ENCODE measurements around the gene NUP153. TPM values are rescaled to one million over a fixed set of nuclear protein-coding genes. Genes with fewer than 3 reads are reported as not detected.

The NUP153 gene
- total RNA-seq (2013; cell fraction: nucleolus; rRNA removed): 106 and 107 TPM in 2 replicates
- 67.1 and 68.1 TPM in 2 replicates for total RNA-seq (2014; rRNA removed)
- total RNA-seq (2014; rRNA removed; fragmentation: Illumina TruSeq; extraction: Trizol): 59.4 and 60.7 TPM in 2 replicates
- 71.6 and 74.4 TPM in 2 replicates for total RNA-seq (2021)
- polyA plus RNA-seq (2011; ENCODE audit: low read depth): 17.3 TPM
- 73.2 and 74.6 TPM in 2 replicates for polyA plus RNA-seq (2011; rRNA removed)
- polyA plus RNA-seq (2011; cell fraction: cytosol; rRNA removed): 52.3 and 54.1 TPM in 2 replicates
- polyA plus RNA-seq (2011; cell fraction: nucleus; rRNA removed): 51.8 and 55.2 TPM in 2 replicates
- 21.0 and 29.8 TPM in 2 replicates for polyA plus RNA-seq (2012)
- polyA plus RNA-seq (2014; fragmentation: Illumina TruSeq; extraction: Trizol): 77.7 and 88.7 TPM in 2 replicates
- 10 to 100 TPM; 13.9 to 19.9 TPM for polyA plus RNA-seq (2014; fragmentation: Nextera tagmentation; extraction: Ambion mirVana)
- 50.0 and 51.6 TPM in 2 replicates for polyA plus RNA-seq (2014; rRNA removed)
- 10 to 100 TPM; 34.2 to 40.0 TPM for polyA plus RNA-seq (2016; fragmentation: Nextera tagmentation; extraction: Ambion mirVana)
- 76.4 and 88.6 TPM in 2 replicates for polyA minus RNA-seq (2011; rRNA and poly(A)+ RNA removed)
- 29.5 and 40.3 TPM in 2 replicates for polyA minus RNA-seq (2011; cell fraction: cytosol; rRNA and poly(A)+ RNA removed)
- polyA minus RNA-seq (2011; cell fraction: nucleus; rRNA and poly(A)+ RNA removed): 28.2 and 40.7 TPM in 2 replicates
- Bru-seq, nascent RNA: percentile 93 among the genes with signal in this experiment
- BruChase-seq, experiment 1, labeled RNA remaining after a 6-hour chase: percentile 94 among the genes with signal in this experiment
- BruChase-seq, experiment 2, labeled RNA remaining after a 2-hour chase: percentile 96 among the genes with signal in this experiment
- long read RNA-seq, experiment 1, partial matches to known transcripts: 12 of 13 reads
- long read RNA-seq, experiment 1, other reads (novel, unspliced or antisense): 1 of 13 reads
- long read RNA-seq, experiment 2, partial matches to known transcripts: 20 of 26 reads
- long read RNA-seq, experiment 2, other reads (novel, unspliced or antisense): 6 of 26 reads

DNA sequence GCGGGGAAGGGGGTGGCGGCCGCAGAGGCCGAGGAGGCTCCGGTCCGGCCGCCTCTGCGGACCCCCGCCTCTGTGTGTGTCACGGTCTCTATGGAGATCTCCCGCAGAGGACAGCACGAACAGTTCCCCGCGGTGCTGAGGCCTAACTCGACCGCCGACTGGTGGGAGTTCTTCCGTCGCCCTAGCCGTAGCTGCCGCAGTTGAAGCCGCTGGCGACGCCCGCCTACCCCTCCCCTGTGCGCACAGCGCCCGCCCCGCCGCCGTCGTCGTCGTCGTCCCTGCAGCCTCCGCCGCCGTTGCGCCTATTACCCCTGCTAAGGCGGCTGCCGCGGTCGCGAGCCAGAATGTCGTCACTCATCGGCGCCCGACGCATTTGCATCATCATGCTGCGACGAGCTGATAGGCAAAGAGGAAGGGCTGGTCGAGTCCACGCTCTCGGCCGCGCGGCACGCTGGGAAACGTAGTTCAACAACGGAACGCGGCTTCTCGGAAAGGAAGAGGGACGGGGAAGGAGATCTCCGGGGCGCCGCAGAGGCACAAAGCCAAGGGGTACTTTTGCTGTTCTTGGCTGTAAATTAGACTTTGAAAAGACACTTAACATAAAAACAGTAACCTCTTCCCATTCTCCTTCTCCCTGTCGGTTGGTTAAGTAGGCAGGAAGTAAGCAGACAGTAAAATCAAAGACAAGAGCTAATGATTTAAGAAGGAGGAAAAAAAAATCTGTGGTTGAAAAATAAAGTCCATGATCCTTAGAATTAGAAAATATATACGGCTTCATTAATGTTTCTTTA lies at the start of gene NUP153:
Gene NUP153 (minus strand): TSS at position 346 of the 791 bp plus-strand sequence. CDS start 538 bp downstream, outside the sequence.
- RAD21 ChIA-PET (ENCODE audit: unreplicated experiment): interaction anchor here (0.6 to 1.4 kb wide), 7 partner anchors 8 to 106 kb away, joined by 3 to 4 read pairs (median 3); no protein-coding TSS in a partner anchor
- WGBS (ENCODE audit: insufficient coverage, insufficient replicate concordance, low lambda C conversion rate, missing lambda C conversion rate): 1% methylated on average over 51 of the region's 69 CpGs
- TSS peak; percentile 66 for BruUV-seq (replicated peaks)
- TF ChIP-seq SREBF2 (IDR thresholded peaks at IDR 0.05; ENCODE audit: low read length) (no peak), USF2 (IDR thresholded peaks at IDR 0.05; ENCODE audit: borderline replicate concordance, low read depth, low read length) (no peak), ZNF217 (IDR thresholded peaks at IDR 0.05) (no peak), SMC3 (IDR thresholded peaks at IDR 0.05; ENCODE audit: borderline replicate concordance, low read length) (no peak), IKZF2 (IDR thresholded peaks at IDR 0.05) (no peak), SUZ12 (IDR thresholded peaks at IDR 0.05; ENCODE audit: unreplicated experiment) (no peak), POLR2A (IDR thresholded peaks at IDR 0.05; ENCODE audit: low read depth, low read length) (peak; percentile 88), TBL1XR1 (IDR thresholded peaks at IDR 0.05; ENCODE audit: low read depth, low read length) (peak; percentile 50; the same call in 1 of the 2 replicates), RBBP5 (conservative IDR thresholded peaks at IDR 0.05) (0 out of 2 replicates have a peak, but pooled peaks have one; percentile 15), SMAD5 (IDR thresholded peaks at IDR 0.05; ENCODE audit: low read depth) (peak; percentile 90), LARP7 (IDR thresholded peaks at IDR 0.05) (peak; percentile 51; the same call in 1 of the 2 replicates), WRNIP1 (IDR thresholded peaks at IDR 0.05; ENCODE audit: borderline replicate concordance, low read depth, low read length) (0 out of 2 replicates have a peak, but pooled peaks have one; percentile 48), RAD21 (IDR thresholded peaks at IDR 0.05; ENCODE audit: insufficient read depth, low read depth, low read length) (no peak), NRF1 (conservative IDR thresholded peaks at IDR 0.05; ENCODE audit: low read depth, low read length) (no peak), BACH1 (IDR thresholded peaks at IDR 0.05; ENCODE audit: borderline replicate concordance) (peak; percentile 67; the same call in 1 of the 2 replicates), ESRRA (IDR thresholded peaks at IDR 0.05; ENCODE audit: low read length) (no peak; the same call in 1 of the 2 replicates), ASH2L (IDR thresholded peaks at IDR 0.05; ENCODE audit: borderline replicate concordance, low read depth) (no peak)
- TF ChIP-seq, protein P1, sequence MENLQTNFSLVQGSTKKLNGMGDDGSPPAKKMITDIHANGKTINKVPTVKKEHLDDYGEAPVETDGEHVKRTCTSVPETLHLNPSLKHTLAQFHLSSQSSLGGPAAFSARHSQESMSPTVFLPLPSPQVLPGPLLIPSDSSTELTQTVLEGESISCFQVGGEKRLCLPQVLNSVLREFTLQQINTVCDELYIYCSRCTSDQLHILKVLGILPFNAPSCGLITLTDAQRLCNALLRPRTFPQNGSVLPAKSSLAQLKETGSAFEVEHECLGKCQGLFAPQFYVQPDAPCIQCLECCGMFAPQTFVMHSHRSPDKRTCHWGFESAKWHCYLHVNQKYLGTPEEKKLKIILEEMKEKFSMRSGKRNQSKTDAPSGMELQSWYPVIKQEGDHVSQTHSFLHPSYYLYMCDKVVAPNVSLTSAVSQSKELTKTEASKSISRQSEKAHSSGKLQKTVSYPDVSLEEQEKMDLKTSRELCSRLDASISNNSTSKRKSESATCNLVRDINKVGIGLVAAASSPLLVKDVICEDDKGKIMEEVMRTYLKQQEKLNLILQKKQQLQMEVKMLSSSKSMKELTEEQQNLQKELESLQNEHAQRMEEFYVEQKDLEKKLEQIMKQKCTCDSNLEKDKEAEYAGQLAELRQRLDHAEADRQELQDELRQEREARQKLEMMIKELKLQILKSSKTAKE (IDR thresholded peaks at IDR 0.05; ENCODE audit: low read depth, poor library complexity, severe bottlenecking): peak; percentile 55

More for the DNA sequence above, at the start of gene NUP153:
- H3K4me2 ChIP-seq (ENCODE audit: control insufficient read depth, insufficient read depth): peak within 1 kb of the TSS; percentile 56
- peak within 1 kb of the TSS; percentile 96 for H3K27ac ChIP-seq (ENCODE audit: control insufficient read depth, insufficient read depth)
- POLR2A ChIA-PET: interaction anchor here (0.6 kb wide), 2 partner anchors 106 to 207 kb away, joined by 3 read pairs; no protein-coding TSS in a partner anchor
- in situ Hi-C loops (cut with MboI): no loop called here
- H3K36me3 ChIP-seq (ENCODE audit: control insufficient read depth in 2 of 2, insufficient read depth in 2 of 2, low read length in 1 of 2): no peaks in the 10 kb centered on the region
- peak; percentile 96 for DNase-seq (ENCODE audit: low read depth, low spot score)
- intact Hi-C loops (cut with micrococcal nuclease; ENCODE audit: unreplicated experiment): loop anchor here (2.0 to 10.0 kb wide), 4 partner anchors 106 to 556 kb away; partner anchors contain the start of genes DEK, FAM8A1, KDM1B and KIF13A
- peaks cover 54% of the 10 kb centered on the region for H3K79me2 ChIP-seq (ENCODE audit: control insufficient read depth, insufficient read depth, low read length)
- peak; percentile 71 for ATAC-seq
- peak within 1 kb of the TSS; percentile 95 for H3K4me3 ChIP-seq
- no peaks in the 10 kb centered on the region for H3K27me3 ChIP-seq (replicated peaks in 1 of 2; ENCODE audit: control insufficient read depth in 2 of 2, insufficient read depth in 2 of 2, low read length in 1 of 2)
- FAIRE-seq: peak; percentile 98
- no peaks in the 10 kb centered on the region for H3K4me1 ChIP-seq (ENCODE audit: control insufficient read depth, insufficient read depth, low read length)
- SMC1A ChIA-PET (ENCODE audit: uncharacterized antibody, unreplicated experiment): interaction anchor here (1.0 to 2.5 kb wide), 9 partner anchors 9 to 110 kb away, joined by 3 to 9 read pairs (median 4); no protein-coding TSS in a partner anchor
- no peaks in the 10 kb centered on the region for H3K9me3 ChIP-seq (replicated peaks; ENCODE audit: control insufficient read depth, insufficient read depth, low read length)
- peak within 1 kb of the TSS; percentile 99 for H3K9ac ChIP-seq (ENCODE audit: control insufficient read depth, insufficient read depth, low read length)
- peak within 1 kb of the TSS; percentile 79 for H2AFZ ChIP-seq (ENCODE audit: control insufficient read depth, low read depth, low read length)
- H4K20me1 ChIP-seq (ENCODE audit: control insufficient read depth, insufficient read depth): no peaks in the 10 kb centered on the region
- CTCF ChIA-PET: interaction anchor here (0.7 to 1.3 kb wide), 4 partner anchors 8 to 106 kb away, joined by 3 to 6 read pairs (median 4); no protein-coding TSS in a partner anchor

All from GM12878 (cell line).